HG02943 (cell line): ENCODE results near the gene MASP1.
"Not testable (repeated sequence)": the region's sequence is repeated elsewhere in the genome, so short reads cannot be mapped to it uniquely, and the experiment has no call there.

Experiments
- ATAC-seq: cut with Tn5 transposase; IDR thresholded peaks from one replicate; pipeline ENCODE4 v1.9.1; 2021; ENCODE audit warnings: mild to moderate bottlenecking, low read depth, moderate library complexity; ENCODE audit not compliant: unreplicated experiment

MASP1 gene

DNA sequence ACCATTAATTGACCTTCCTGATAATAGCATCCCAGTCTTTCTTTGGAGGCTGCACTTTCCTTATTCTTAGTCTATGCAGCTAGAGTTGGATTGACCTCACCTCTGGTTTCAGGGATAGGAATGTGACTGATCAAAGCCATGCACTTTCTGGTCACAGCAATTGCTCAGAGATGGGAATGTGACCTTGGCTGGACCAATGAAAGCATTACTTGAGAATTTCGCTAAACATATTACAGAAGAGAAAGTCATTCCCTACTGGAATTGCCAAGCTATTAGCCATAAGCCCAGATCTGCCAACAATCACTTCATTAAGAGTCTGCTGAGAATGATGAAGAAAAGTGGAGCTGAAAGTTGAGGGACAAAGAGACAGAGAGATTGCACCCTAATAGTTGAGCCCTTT is 61.5 kb downstream of the MASP1 start:
- ATAC-seq, result no peak

DNA sequence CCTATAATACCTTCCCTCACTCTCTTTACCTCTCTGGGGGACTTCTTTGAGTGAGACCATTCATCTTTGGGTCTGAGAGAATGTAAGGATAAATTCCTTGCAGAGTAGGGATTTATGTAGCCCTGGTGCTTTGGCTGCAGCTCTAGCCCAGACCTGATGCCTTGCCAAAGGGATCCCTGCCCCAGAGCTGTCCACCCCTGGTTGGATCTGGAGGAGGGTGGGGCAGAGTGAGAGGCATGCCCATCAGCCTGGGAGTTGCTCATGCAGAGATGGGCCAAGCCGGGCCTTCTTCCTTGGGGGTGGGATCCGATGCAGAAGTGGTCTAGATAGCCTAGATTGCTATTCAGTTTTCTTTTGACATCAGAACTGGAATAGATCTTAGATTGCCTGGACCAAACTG is 62.8 kb downstream of the MASP1 start:
- no peak for ATAC-seq

DNA sequence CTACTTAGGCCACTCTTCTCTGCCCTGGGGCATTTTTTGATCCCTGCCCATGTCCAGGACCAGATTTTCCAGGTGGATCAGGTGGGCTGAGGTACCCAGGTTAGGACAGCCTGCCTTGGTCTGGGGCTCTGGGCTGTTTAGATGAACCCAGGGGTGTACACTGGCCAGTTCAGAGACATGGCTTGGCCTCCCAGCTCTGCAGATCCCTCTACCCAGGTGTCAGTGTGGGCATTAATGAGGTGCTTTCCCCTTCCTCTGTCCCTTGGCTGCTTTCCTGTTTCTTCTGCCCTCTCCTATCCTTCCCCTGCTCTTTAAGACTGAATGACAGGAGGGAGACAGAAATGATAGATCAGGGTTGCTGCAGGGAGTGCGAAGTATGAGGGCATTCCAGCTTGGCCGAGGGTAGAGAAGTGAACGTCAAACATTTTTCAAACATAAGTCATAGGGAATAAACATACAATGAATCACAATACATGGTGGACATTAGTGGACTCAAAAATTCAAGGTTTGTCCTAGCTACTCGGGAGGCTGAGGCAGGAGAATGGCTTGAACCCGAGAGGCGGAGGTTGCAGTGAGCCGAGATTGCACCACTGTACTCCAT is 63.8 kb downstream of the MASP1 start:
- no peak for ATAC-seq

DNA sequence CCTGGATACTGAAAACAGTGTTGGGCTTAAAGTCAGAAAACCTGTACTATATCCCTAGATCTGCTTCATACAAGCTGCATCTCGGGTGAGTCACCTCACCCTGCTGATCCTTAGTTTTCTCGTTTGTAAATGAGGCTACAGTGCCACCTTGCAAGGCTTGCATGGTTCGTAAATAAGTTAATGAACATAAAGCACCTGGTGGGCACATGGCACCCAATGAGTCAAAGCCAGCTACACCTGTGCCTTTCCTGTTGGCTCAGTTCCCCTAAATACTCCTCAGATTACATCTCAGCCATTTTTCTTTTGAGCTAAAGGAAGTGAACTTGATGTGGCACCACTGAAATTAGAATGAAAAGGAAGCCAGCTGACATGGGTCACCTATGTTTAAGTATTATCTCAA is 67.7 kb downstream of the MASP1 start:
- no peak for ATAC-seq

DNA sequence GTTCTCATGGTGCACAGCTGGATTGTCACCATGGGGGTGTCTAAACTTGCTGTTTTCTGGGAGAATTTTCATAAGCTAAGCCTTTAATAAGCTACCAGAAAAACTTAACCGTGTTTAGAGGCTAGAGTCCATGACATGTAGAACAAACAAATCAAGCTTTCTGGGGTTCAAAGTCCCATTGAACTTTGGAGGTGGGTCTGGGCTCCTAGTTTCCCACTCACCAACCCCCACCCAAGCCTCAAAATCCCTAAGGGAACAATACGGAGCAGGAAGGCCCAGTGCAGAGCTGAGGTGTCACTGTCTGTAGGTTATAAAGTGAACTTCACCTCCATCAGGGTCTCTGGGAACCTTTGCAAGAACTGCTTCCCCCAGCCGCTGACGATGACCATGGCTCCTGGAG is 68.7 kb downstream of the MASP1 start:
- ATAC-seq, result no peak

DNA sequence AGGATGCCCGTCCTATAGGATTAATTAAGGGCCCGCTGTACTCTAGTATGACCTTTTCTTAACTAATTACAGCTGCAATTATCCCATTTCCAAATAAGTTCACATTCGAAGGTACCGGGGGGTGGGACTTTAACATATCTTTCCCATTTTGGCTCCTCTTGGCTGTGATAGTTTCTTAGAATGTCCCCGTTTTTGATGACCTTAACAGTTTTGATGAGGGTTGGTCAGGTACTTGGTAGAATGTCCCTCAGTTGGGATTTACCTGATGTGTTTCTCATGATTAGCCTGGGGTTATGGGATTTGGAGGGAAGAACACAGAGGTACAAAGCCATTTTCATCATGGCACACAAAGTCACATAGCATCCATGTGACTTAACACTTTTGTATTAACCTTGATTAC is 76.1 kb downstream of the MASP1 start:
- no peak for ATAC-seq

GRCh38 chr3:187213616-187214015 is 77.9 kb downstream of the MASP1 start:
- ATAC-seq, result no peak

DNA sequence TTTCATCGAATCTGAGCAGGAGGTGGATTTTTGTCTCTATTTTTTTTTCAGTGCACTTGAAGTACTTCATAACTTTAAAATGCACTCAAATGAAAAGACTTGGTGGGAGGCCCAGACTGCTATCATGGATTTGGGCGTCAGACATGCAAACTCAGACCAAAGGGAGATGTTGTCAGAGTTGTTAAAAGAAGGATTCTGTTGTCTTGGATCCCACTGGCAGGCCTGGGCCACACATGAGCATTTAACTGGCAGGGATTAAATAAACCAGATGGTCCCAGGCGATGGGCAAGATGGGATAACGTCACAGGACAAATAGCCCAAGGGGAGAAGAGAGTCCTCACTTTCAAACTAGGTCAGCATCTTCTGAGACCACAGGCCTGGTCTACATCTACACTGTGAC is 78.8 kb downstream of the MASP1 start:
- no peak for ATAC-seq

- ATAC-seq, result no peak
Measured at GRCh38 chr3:187212196-187212545, 79.4 kb downstream of the MASP1 start.

GRCh38 chr3:187211532-187212195 is 79.9 kb downstream of the MASP1 start:
- no peak for ATAC-seq

DNA sequence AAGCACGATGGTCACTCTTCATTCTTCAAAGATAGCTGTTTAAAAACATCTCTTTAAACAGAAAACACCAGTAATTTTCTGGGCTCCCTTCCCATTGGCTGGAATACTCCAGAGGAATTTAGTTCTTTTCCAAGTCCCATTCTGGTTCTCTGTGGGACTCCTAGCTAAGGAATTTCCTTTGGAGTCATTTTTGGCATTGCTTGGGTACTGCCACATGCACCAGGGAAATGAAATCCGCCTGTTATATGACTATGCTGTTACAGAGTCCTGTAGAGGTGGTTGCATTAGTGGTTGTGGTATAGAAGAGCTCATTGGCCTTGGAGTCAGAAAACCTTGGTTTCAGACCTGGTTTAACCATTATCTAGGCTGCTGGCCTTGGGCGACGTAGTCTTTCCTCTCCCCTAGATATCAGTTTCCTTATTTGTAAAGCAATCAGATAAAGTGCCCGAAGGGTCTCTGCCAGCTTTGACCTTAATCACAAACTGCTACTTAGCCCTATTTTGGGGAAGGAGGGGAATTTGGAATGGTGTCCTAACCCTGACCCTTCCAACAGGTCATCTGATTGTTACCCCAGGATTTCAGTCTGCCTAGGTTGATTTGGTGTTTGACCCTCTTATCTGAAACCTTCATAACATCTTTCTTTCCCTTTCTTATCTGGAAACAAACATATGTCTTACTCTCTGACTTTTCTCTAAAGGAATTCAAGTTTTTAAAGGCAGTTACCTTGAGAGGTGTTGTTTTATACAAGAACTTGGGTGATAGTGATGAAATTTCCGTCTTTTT is 80.8 kb downstream of the MASP1 start:
- peak; percentile 97 for ATAC-seq

DNA sequence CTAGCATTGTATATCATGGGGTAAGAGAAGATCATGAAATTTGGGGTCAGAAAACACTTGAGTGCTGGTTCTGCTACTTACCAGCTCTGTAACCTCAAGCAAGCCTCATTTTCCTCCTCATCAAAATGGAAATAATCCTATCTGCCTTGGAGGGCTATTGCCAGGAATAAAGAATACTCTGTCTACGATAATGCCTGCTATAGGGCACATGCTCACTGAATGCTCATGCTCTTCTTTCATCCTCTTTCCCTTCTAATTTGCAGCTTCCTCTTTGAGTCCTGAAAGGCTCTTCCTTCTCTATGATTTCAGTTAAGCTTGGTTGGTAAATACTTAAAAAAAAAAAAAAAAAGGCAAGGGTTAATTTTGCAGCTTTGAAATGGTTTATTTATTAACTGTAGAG is 81.4 kb downstream of the MASP1 start:
- no peak for ATAC-seq

DNA sequence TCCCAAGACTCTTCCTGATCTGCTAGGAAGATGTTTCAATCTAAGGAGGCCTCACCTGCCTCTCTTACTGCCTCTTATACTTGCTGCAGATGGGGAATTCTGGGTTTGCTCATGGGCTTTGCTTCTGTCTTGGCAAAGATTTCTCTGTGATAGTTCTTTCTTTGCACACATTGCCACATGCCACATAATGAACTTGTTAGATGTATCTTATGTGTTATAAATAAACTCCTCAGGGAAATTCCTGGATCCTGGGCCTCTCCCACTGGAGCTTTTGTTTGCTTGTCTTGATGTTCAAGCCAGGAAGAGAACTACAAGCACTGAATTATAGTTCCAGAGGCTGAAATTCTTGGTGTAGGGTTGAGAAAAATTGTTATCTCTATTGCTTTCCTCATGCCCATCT is 82.0 kb downstream of the MASP1 start:
- ATAC-seq, result no peak

GRCh38 chr3:187208159-187208558 is 83.4 kb downstream of the MASP1 start:
- no peak for ATAC-seq

GRCh38 chr3:187207624-187208023 is 83.9 kb downstream of the MASP1 start:
- no peak for ATAC-seq

GRCh38 chr3:187207062-187207461 is 84.5 kb downstream of the MASP1 start:
- ATAC-seq, result no peak

GRCh38 chr3:187205683-187206082 is 85.9 kb downstream of the MASP1 start:
- ATAC-seq, result no peak

- ATAC-seq, result not testable (repeated sequence)
Measured at GRCh38 chr3:187199463-187200050, 92.0 kb downstream of the MASP1 start.

DNA sequence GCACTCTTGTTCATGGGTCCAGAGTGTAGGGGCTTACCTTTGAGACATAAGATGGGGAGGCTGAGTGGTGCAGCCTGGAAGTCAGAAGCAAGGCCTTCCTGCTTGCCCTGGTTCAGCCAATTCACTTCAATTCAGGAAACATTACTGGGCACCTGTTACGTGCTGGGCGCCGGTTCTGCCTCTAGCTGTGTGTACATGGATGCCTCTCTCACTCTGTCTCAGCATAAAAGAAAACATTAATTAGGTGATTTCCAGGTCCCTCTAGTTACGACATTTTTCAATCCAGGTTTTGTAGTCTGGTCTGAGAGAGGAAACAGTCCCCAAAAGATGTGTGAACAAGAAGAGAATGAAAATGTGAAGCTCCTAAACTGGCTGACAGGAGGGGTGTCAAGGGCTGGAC is 93.0 kb downstream of the MASP1 start:
- ATAC-seq, result no peak

DNA sequence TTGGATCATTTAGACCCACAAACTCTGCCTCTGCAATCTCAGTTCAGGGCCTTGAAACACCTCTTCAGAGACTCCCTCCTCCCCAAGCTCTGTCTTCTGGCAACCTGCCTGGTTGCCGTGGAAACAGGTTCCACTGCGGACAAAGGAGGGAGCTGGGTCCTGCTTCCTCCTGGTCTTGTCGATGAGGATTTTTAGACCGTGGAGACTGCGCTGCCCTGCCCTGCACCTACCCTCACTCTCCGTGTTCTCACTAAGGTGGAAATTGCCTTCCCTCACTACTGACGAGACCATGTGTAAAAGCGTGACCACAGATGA is 94.2 kb downstream of the MASP1 start, which contains the start of gene RTP1:
Gene RTP1 (plus strand): TSS at position 152 of the 315 bp plus-strand sequence. CDS start 30 bp downstream, at position 182.
- ATAC-seq, result no peak

DNA sequence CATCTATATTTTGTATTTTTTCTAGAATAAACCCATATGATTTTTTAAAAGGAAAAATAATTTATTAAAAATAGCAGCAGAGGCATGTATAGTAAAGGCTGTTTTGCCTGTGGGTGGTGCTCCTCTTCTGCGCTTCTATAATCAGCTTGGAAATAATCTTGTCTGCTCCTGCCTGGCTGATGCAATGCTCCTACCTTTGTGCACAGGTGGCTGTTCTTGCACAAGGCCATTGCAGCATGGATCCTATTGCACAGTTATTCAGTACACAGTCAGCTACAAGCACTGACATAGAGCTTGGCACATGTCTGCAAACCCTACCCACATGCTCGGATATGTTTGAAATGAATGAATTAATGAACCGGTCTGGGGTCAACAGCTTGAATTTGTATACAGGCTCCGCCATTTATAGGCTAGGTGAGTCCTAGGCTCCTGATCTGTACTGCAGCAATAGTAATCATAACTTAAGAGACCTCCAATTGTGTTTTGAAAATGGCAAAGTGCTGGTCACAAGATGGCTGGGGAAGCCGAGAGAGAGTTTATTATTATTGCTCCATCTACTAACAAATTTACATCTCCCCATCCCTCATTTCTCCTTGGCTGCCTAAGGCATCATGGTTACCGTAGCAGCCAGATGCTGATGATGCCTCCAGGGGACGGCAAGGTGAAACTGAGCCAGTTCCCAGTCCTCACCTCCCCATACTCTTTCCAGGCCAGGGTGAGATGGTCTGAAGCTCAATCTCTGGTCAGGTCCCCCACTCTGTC is 94.8 kb downstream of the MASP1 start:
- ATAC-seq, result no peak
